Measurements from ENCODE around the gene RAP1B.

- TF ChIP-seq EZH2 (conservative IDR thresholded peaks at IDR 0.05; ENCODE audit: low read depth, low read length) (no peak), HOXA7 (CRISPR knock-in tag; IDR thresholded peaks at IDR 0.05) (no peak), SP4 (CRISPR knock-in tag; IDR thresholded peaks at IDR 0.05) (no peak), FOSL2 (CRISPR knock-in tag; IDR thresholded peaks at IDR 0.05) (no peak), CTCF (CRISPR knock-in tag; IDR thresholded peaks at IDR 0.05) (no peak), TP53 (CRISPR knock-in tag; conservative IDR thresholded peaks at IDR 0.05) (no peak), ELF1 (CRISPR knock-in tag; IDR thresholded peaks at IDR 0.05) (no peak), EP300 (IDR thresholded peaks at IDR 0.05; ENCODE audit: low read depth in 2 of 2, low read length in 2 of 2) (no peak), EP300 (CRISPR knock-in tag; IDR thresholded peaks at IDR 0.05; ENCODE audit: borderline replicate concordance) (no peak)
- TF ChIP-seq, protein P1, sequence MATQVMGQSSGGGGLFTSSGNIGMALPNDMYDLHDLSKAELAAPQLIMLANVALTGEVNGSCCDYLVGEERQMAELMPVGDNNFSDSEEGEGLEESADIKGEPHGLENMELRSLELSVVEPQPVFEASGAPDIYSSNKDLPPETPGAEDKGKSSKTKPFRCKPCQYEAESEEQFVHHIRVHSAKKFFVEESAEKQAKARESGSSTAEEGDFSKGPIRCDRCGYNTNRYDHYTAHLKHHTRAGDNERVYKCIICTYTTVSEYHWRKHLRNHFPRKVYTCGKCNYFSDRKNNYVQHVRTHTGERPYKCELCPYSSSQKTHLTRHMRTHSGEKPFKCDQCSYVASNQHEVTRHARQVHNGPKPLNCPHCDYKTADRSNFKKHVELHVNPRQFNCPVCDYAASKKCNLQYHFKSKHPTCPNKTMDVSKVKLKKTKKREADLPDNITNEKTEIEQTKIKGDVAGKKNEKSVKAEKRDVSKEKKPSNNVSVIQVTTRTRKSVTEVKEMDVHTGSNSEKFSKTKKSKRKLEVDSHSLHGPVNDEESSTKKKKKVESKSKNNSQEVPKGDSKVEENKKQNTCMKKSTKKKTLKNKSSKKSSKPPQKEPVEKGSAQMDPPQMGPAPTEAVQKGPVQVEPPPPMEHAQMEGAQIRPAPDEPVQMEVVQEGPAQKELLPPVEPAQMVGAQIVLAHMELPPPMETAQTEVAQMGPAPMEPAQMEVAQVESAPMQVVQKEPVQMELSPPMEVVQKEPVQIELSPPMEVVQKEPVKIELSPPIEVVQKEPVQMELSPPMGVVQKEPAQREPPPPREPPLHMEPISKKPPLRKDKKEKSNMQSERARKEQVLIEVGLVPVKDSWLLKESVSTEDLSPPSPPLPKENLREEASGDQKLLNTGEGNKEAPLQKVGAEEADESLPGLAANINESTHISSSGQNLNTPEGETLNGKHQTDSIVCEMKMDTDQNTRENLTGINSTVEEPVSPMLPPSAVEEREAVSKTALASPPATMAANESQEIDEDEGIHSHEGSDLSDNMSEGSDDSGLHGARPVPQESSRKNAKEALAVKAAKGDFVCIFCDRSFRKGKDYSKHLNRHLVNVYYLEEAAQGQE (IDR thresholded peaks at IDR 0.05; ENCODE audit: borderline replicate concordance in 1 of 2, low read depth in 1 of 2, low read length in 2 of 2), result no peak
Observed at GRCh38 chr12:68639396-68639767, 28.7 kb downstream of the RAP1B start.

All from HepG2 (cell line).